SK-N-SH treated with all-trans-retinoic acid at 6 μM for 48 hours (cell line): Measurements from ENCODE around the gene TARS1.
"Not testable (repeated sequence)": the region's sequence is repeated elsewhere in the genome, so short reads cannot be mapped to it uniquely, and the experiment has no call there.

ENCODE experiments used
- ATAC-seq: fragments of 200-7000 bp; cut with Tn5 transposase; 3 replicates; pipeline ENCODE4 v1.9.1; 2020; ENCODE audit warnings: mild to moderate bottlenecking, moderate library complexity
- ARNTL ChIP-seq: fragments of 450-650 bp; formaldehyde crosslinking; IDR thresholded peaks from 2 replicates; pipeline ENCODE4 v1.5.0; 2020; ENCODE audit warnings: low read depth, mild to moderate bottlenecking, moderate library complexity, borderline replicate concordance
- ESRRG ChIP-seq: fragments of 250-450 bp; sonication (Bioruptor Pico); IDR thresholded peaks from 2 replicates; pipeline ENCODE4 v1.6.1; 2021; ENCODE audit warnings: mild to moderate bottlenecking
- GLIS3 ChIP-seq: fragments of 250-450 bp; sonication (Bioruptor Pico); IDR thresholded peaks from 2 replicates; pipeline ENCODE4 v1.5.0; 2020; ENCODE audit warnings: mild to moderate bottlenecking, moderate library complexity
- ISL1 ChIP-seq: fragments of 250-450 bp; sonication (Bioruptor Pico); IDR thresholded peaks from 2 replicates; pipeline ENCODE4 v2.1.2; 2022; ENCODE audit warnings: mild to moderate bottlenecking, moderate library complexity
- POU6F1 ChIP-seq: fragments of 250-450 bp; sonication (Bioruptor Pico); IDR thresholded peaks from 2 replicates; pipeline ENCODE4 v1.8.0; 2021; ENCODE audit warnings: low read depth, mild to moderate bottlenecking, moderate library complexity, borderline replicate concordance
- PPARA ChIP-seq: fragments of 250-450 bp; sonication (Bioruptor Pico); IDR thresholded peaks from 2 replicates; pipeline ENCODE4 v1.5.0; 2020; ENCODE audit warnings: mild to moderate bottlenecking, borderline replicate concordance
- RARB ChIP-seq: fragments of 250-450 bp; sonication (Bioruptor Pico); IDR thresholded peaks from 2 replicates; pipeline ENCODE4 v1.8.0; 2021; ENCODE audit warnings: mild to moderate bottlenecking, moderate library complexity
- SNAI2 ChIP-seq: fragments of 250-450 bp; sonication (Bioruptor Pico); IDR thresholded peaks from 2 replicates; pipeline ENCODE4 v1.5.0; 2020; ENCODE audit warnings: mild to moderate bottlenecking, moderate library complexity
- TOX ChIP-seq: fragments of 250-450 bp; sonication (Bioruptor Pico); IDR thresholded peaks from 2 replicates; pipeline ENCODE4 v1.8.0; 2021; ENCODE audit warnings: mild to moderate bottlenecking, moderate library complexity, borderline replicate concordance
- ZC3H10 ChIP-seq: fragments of 250-450 bp; sonication (Bioruptor Pico); IDR thresholded peaks from 2 replicates; pipeline ENCODE4 v1.5.1; 2021; ENCODE audit warnings: mild to moderate bottlenecking, moderate library complexity
- ZFP3 ChIP-seq: fragments of 250-450 bp; sonication (Bioruptor Pico); IDR thresholded peaks from 2 replicates; pipeline ENCODE4 v1.5.0; 2020; ENCODE audit warnings: mild to moderate bottlenecking, moderate library complexity
- ZNF565 ChIP-seq: fragments of 450-650 bp; formaldehyde crosslinking; conservative IDR thresholded peaks from 2 replicates; pipeline ENCODE4 v1.5.0; 2020; ENCODE audit warnings: low read depth, mild to moderate bottlenecking, moderate library complexity
- ZNF70 ChIP-seq: fragments of 450-650 bp; formaldehyde crosslinking; IDR thresholded peaks from 2 replicates; pipeline ENCODE4 v1.5.0; 2020; ENCODE audit warnings: mild to moderate bottlenecking, moderate library complexity
- TF ChIP-seq, protein P1 (sequence below): fragments of 250-450 bp; sonication (Bioruptor Pico); IDR thresholded peaks from 2 replicates; pipeline ENCODE4 v1.5.1; 2021; ENCODE audit warnings: mild to moderate bottlenecking, moderate library complexity
- TF ChIP-seq, protein P2 (sequence below): fragments of 250-450 bp; sonication (Bioruptor Pico); IDR thresholded peaks from 2 replicates; pipeline ENCODE4 v1.8.0; 2020; ENCODE audit warnings: mild to moderate bottlenecking, moderate library complexity, borderline replicate concordance

The TARS1 gene

GRCh38 chr5:33513462-33514185, 72.9 kb downstream of the TARS1 start (continued):
- TF ChIP-seq ARNTL (CRISPR knock-in tag) (no peak), ISL1 (CRISPR knock-in tag) (no peak), POU6F1 (CRISPR knock-in tag) (no peak), RARB (no peak), ZNF70 (no peak), ESRRG (CRISPR knock-in tag) (no peak), SNAI2 (CRISPR knock-in tag) (no peak), TOX (CRISPR knock-in tag) (no peak)

DNA sequence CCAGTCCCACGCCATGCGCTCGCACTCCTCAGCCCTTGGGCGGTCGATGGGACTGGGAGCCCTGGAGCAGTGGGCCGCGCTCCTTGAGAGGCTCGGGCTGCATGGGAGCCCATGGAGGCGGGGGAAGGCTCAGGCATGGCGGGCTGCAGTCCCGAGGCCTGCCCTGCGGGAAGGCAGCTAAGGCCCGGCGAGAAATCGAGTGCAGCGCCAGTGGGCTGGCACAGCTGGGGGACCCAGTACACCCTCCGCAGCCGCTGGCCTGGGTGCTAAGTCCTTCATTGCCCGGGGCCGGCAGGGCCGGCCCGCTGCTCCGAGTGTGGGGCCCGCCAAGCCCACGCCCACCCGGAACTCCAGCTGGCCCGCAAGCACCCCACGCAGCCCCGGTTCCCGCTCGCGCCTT, 74.6 kb downstream of the TARS1 start:
- ATAC-seq, result not testable (repeated sequence)

DNA sequence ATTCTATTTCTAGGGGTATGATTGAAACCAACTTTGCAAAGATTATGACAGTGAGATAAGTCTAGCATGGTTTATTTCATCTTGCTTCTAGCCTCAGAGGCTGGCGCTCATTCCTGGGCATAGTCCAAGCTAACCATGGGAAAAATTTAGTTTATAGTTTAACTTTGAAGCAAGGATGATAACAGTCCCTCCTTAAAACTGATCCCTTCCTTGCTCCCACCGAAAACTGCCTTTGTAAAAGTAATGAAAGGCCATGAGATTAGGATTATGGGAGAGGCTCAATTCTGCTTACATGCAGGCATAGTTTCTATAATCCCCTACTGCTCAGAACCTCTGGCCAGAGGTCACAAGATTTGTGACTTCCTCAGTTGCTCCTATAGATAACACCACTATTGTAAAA, 75.7 kb downstream of the TARS1 start:
- TF ChIP-seq RARB (no peak), TOX (CRISPR knock-in tag) (no peak), ZNF565 (CRISPR knock-in tag) (no peak), ZC3H10 (CRISPR knock-in tag) (no peak), ZFP3 (CRISPR knock-in tag) (no peak), GLIS3 (CRISPR knock-in tag) (no peak), ISL1 (CRISPR knock-in tag) (no peak), ESRRG (CRISPR knock-in tag) (no peak), PPARA (no peak)
- TF ChIP-seq, protein P1, sequence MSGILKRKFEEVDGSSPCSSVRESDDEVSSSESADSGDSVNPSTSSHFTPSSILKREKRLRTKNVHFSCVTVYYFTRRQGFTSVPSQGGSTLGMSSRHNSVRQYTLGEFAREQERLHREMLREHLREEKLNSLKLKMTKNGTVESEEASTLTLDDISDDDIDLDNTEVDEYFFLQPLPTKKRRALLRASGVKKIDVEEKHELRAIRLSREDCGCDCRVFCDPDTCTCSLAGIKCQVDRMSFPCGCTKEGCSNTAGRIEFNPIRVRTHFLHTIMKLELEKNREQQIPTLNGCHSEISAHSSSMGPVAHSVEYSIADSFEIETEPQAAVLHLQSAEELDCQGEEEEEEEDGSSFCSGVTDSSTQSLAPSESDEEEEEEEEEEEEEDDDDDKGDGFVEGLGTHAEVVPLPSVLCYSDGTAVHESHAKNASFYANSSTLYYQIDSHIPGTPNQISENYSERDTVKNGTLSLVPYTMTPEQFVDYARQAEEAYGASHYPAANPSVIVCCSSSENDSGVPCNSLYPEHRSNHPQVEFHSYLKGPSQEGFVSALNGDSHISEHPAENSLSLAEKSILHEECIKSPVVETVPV (CRISPR knock-in tag), result no peak
- TF ChIP-seq, protein P2, sequence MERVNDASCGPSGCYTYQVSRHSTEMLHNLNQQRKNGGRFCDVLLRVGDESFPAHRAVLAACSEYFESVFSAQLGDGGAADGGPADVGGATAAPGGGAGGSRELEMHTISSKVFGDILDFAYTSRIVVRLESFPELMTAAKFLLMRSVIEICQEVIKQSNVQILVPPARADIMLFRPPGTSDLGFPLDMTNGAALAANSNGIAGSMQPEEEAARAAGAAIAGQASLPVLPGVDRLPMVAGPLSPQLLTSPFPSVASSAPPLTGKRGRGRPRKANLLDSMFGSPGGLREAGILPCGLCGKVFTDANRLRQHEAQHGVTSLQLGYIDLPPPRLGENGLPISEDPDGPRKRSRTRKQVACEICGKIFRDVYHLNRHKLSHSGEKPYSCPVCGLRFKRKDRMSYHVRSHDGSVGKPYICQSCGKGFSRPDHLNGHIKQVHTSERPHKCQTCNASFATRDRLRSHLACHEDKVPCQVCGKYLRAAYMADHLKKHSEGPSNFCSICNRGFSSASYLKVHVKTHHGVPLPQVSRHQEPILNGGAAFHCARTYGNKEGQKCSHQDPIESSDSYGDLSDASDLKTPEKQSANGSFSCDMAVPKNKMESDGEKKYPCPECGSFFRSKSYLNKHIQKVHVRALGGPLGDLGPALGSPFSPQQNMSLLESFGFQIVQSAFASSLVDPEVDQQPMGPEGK (CRISPR knock-in tag), result no peak
- ATAC-seq, result no peak
